IMR-90 (cell line): ENCODE data around the gene OPTN.

Experiments
- MAZ ChIP-seq: IDR thresholded peaks from 2 replicates; pipeline ENCODE4 v1.6.1; 2012; ENCODE audit warnings: low read depth, mild to moderate bottlenecking, low read length, improper control_type of control experiment, moderate library complexity, borderline replicate concordance
- MXI1 ChIP-seq: IDR thresholded peaks from 2 replicates; pipeline ENCODE4 v1.6.1; 2012; ENCODE audit warnings: low read depth, mild to moderate bottlenecking, low read length, moderate library complexity, borderline replicate concordance
- POLR2A ChIP-seq: IDR thresholded peaks from 2 replicates; pipeline ENCODE4 v1.6.1; 2012; ENCODE audit warnings: mild to moderate bottlenecking, low read depth, low read length
- TF ChIP-seq, protein P1 (sequence below): conservative IDR thresholded peaks from 2 replicates; pipeline ENCODE4 v1.5.1; 2012; ENCODE audit warnings: mild to moderate bottlenecking, low read depth, low read length, improper control_type of control experiment
- TF ChIP-seq, protein P2 (sequence below): fragments of 150-350 bp; IDR thresholded peaks from 2 replicates; pipeline ENCODE4 v1.6.1; 2016; ENCODE audit warnings: low read depth, mild to moderate bottlenecking, low read length, moderate library complexity, borderline replicate concordance

DNA sequence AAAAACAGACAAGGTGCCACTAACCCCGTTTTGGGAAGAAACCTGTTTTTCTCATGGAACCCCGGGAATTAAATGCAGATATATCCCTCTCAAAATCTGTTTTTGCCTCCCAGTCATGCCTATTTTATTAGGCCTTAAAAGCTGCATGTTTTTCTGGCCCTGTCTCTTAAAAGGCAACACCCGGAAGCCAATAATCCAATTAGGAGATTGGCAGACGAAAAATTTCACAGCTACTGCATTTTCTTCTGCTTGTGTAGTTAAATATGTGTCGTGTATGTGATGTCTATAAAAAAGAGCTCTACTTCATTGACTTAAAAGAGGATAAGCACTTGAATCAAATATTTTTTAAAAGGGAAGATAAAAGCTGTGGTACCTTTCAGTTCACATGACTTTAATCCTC, 31.9 kb upstream of the OPTN start:
- TF ChIP-seq, protein P1, sequence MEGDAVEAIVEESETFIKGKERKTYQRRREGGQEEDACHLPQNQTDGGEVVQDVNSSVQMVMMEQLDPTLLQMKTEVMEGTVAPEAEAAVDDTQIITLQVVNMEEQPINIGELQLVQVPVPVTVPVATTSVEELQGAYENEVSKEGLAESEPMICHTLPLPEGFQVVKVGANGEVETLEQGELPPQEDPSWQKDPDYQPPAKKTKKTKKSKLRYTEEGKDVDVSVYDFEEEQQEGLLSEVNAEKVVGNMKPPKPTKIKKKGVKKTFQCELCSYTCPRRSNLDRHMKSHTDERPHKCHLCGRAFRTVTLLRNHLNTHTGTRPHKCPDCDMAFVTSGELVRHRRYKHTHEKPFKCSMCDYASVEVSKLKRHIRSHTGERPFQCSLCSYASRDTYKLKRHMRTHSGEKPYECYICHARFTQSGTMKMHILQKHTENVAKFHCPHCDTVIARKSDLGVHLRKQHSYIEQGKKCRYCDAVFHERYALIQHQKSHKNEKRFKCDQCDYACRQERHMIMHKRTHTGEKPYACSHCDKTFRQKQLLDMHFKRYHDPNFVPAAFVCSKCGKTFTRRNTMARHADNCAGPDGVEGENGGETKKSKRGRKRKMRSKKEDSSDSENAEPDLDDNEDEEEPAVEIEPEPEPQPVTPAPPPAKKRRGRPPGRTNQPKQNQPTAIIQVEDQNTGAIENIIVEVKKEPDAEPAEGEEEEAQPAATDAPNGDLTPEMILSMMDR = no peak
- TF ChIP-seq MAZ (no peak), POLR2A (no peak), MXI1 (no peak)
- TF ChIP-seq, protein P2, sequence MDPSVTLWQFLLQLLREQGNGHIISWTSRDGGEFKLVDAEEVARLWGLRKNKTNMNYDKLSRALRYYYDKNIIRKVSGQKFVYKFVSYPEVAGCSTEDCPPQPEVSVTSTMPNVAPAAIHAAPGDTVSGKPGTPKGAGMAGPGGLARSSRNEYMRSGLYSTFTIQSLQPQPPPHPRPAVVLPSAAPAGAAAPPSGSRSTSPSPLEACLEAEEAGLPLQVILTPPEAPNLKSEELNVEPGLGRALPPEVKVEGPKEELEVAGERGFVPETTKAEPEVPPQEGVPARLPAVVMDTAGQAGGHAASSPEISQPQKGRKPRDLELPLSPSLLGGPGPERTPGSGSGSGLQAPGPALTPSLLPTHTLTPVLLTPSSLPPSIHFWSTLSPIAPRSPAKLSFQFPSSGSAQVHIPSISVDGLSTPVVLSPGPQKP = no peak
